Aorta (tissue), 5 donors: ENCODE data around the gene TAOK3. TPM values are rescaled to one million over a fixed set of nuclear protein-coding genes. Genes with fewer than 3 reads are reported as not detected.
"Not testable (repeated sequence)": the region's sequence is repeated elsewhere in the genome, so short reads cannot be mapped to it uniquely, and the experiment has no call there.

Experiments
- ATAC-seq: fragments of 200-7000 bp; cut with Tn5 transposase; one replicate; pipeline ENCODE4 v1.9.1; 2022; ENCODE audit warnings: moderate library complexity; ENCODE audit not compliant: low FRiP score
- DNase-seq, 2 donors: peaks; one replicate each; pipeline ENCODE4 v3.0.0-alpha.2; 2020
- H3K27ac ChIP-seq, 2 donors: one replicate each; pipeline ENCODE4 v1.5.1; 2013; ENCODE audit warnings: low read length in 2 of 2, mild to moderate bottlenecking in 2 of 2, moderate library complexity in 2 of 2, control low read depth in 1 of 2, inconsistent platforms in 1 of 2, low read depth in 1 of 2
- H3K27me3 ChIP-seq, 2 donors: one replicate each; pipeline ENCODE4 v1.6.1; 2013; ENCODE audit warnings: control low read depth in 1 of 2, low read length in 1 of 2, mild to moderate bottlenecking in 1 of 2, moderate library complexity in 1 of 2; ENCODE audit not compliant: insufficient read depth in 2 of 2, control insufficient read depth in 1 of 2
- H3K36me3 ChIP-seq, 2 donors: one replicate each; pipeline ENCODE4 v1.6.1; 2013; ENCODE audit warnings: control low read depth in 1 of 2, low read length in 1 of 2, mild to moderate bottlenecking in 1 of 2; ENCODE audit not compliant: insufficient read depth in 2 of 2, control insufficient read depth in 1 of 2
- H3K4me1 ChIP-seq, 2 donors: one replicate each; pipeline ENCODE4 v1.6.1; 2013; ENCODE audit warnings: low read length in 2 of 2, control low read depth in 1 of 2, mild to moderate bottlenecking in 1 of 2, moderate library complexity in 1 of 2; ENCODE audit not compliant: insufficient read depth in 2 of 2, control insufficient read depth in 1 of 2
- H3K4me3 ChIP-seq, 2 donors: one replicate each; pipeline ENCODE4 v1.5.1; 2013; ENCODE audit warnings: low read length in 2 of 2, control low read depth in 1 of 2, mild to moderate bottlenecking in 1 of 2
- H3K9me3 ChIP-seq: one replicate; pipeline ENCODE4 v1.6.1; 2013; ENCODE audit warnings: mild to moderate bottlenecking, low read length; ENCODE audit not compliant: control insufficient read depth
- WGBS, 2 donors: extraction: QIAGEN DNeasy Blood & Tissue Kit; methylation state at CpG; one replicate each; pipeline ENCODE4 v1.1.7; 2013; 5-methylcytosine and 5-hydroxymethylcytosine counted together
- intact Hi-C, 2 donors: fragments of 100-400 bp; cut with DNase I; formaldehyde crosslinking; loops; one replicate each; pipeline versions ENCODE4 v1.14.2 to v1.15.0; 2022
- long read RNA-seq, 2 donors: library from polyadenylated mRNA; unstranded; transcript quantifications; one replicate each; pipeline ENCODE4 v2.0.0, GENCODE V29; 2020 to 2021
- polyA plus RNA-seq, 2 donors: library from polyadenylated mRNA; stranded (reverse); fragments of 200-250 nt; gene quantifications; one replicate each; pipeline ENCODE4 v1.2.3, GENCODE V29; 2013
- total RNA-seq, 2 donors: library from RNA; stranded (reverse); fragmentation: NEBNext Ultra II Directional; extraction: Animal tissue kit (Norgen Biotek cat#: 25700); gene quantifications; one replicate each; pipeline ENCODE4 v1.2.1, GENCODE V29; 2021
- donor health status: healthy with polysubstance abuse.
- donor health status: Bipolar disorder and iron deficiency.
- donor health status: DM: no; HTN: no; CAD: no.
- donor health status: DM: no; HTN: no; CAD: no.
- donor health status: DM: yes; HTN: yes; CAD: no.

Gene TAOK3
- total RNA-seq = 10 to 100 TPM; 31.1 to 45.4 TPM
- polyA plus RNA-seq = 10 to 100 TPM; 14.9 to 30.9 TPM
- long read RNA-seq, donor 1, full-length matches to known transcripts = 19 of 111 reads
- long read RNA-seq, donor 1, partial matches to known transcripts = 68 of 111 reads
- long read RNA-seq, donor 1, other reads (novel, unspliced or antisense) = 24 of 111 reads
- long read RNA-seq, donor 2, full-length matches to known transcripts = 13 of 32 reads
- long read RNA-seq, donor 2, partial matches to known transcripts = 6 of 32 reads
- long read RNA-seq, donor 2, other reads (novel, unspliced or antisense) = 13 of 32 reads

GRCh38 chr12:118372541-118373495 lies at the start of gene TAOK3:
Gene TAOK3 (minus strand): TSS chr12:118372907. CDS start chr12:118255567, 117,340 bp downstream.
- WGBS, 2 donors = 1% methylated on average over 75 of the region's 75 CpGs
- ATAC-seq (peak; percentile 98), DNase-seq (peak; percentile 99)
- H3K9me3 ChIP-seq = no peaks in the 10 kb centered on the region
- peak within 1 kb of the TSS; percentile 73 to 95 for H3K4me3 ChIP-seq
- intact Hi-C loops = loop anchor here (5.0 to 10.0 kb wide), 4 partner anchors 191 to 498 kb away; partner anchors contain the start of gene PEBP1 (in 1 of the 2)
- no peaks in the 10 kb centered on the region for H3K27me3 ChIP-seq
- peak within 1 kb of the TSS in 1 of 2 donors; percentile 69 for H3K27ac ChIP-seq
- no peaks in the 10 kb centered on the region for H3K36me3 ChIP-seq
- H3K4me1 ChIP-seq = no peaks in the 10 kb centered on the region

GRCh38 chr12:118420673-118421072 lies 48.0 kb upstream of the TAOK3 start:
- ATAC-seq (no peak), DNase-seq (no peak)
- Histone ChIP-seq H3K9me3 (no peaks in the 10 kb centered on the region), H3K4me1 (peaks cover 0 to 2% of the 10 kb centered on the region in 2 donors), H3K27me3 (no peaks in the 10 kb centered on the region), H3K4me3 (no peak overlapping the region), H3K36me3 (peaks cover 0 to 5% of the 10 kb centered on the region in 2 donors), H3K27ac (no peak overlapping the region)
- 94 to 95% methylated on average over 3 of the region's 3 CpGs for WGBS, 2 donors
- intact Hi-C loops = no loop called here

GRCh38 chr12:118418385-118419057 lies 45.8 kb upstream of the TAOK3 start:
- Histone ChIP-seq H3K4me1 (peaks cover 0 to 2% of the 10 kb centered on the region in 2 donors), H3K27ac (no peak overlapping the region), H3K9me3 (no peaks in the 10 kb centered on the region), H3K27me3 (no peaks in the 10 kb centered on the region), H3K4me3 (no peak overlapping the region), H3K36me3 (peaks cover 5 to 10% of the 10 kb centered on the region in 2 donors)
- WGBS, 2 donors = 4 to 8% methylated on average over 1 of the region's 1 CpG
- no peak for DNase-seq
- intact Hi-C loops = no loop called here
- ATAC-seq = peak; percentile 78

- H3K9me3 ChIP-seq = no peaks in the 10 kb centered on the region
- intact Hi-C loops = no loop called here
- 94 to 95% methylated on average over 3 of the region's 3 CpGs for WGBS, 2 donors
- H3K4me3 ChIP-seq = no peak overlapping the region
- peaks cover 5 to 14% of the 10 kb centered on the region in 2 donors for H3K36me3 ChIP-seq
- no peak for DNase-seq
- H3K27ac ChIP-seq = no peak overlapping the region
- peaks cover 0 to 2% of the 10 kb centered on the region in 2 donors for H3K4me1 ChIP-seq
- ATAC-seq = no peak
- no peaks in the 10 kb centered on the region for H3K27me3 ChIP-seq
Measured at GRCh38 chr12:118417942-118418341, 45.2 kb upstream of the TAOK3 start.

GRCh38 chr12:118409834-118410233 lies 37.1 kb upstream of the TAOK3 start:
- H3K4me3 ChIP-seq = no peak overlapping the region
- ATAC-seq = no peak
- H3K27me3 ChIP-seq = no peaks in the 10 kb centered on the region
- H3K4me1 ChIP-seq = peaks cover 0 to 2% of the 10 kb centered on the region in 2 donors
- no peak overlapping the region for H3K27ac ChIP-seq
- intact Hi-C loops = loop anchor here (5.0 to 10.0 kb wide), 2 partner anchors 212 to 215 kb away; no protein-coding TSS in a partner anchor
- peaks cover 10 to 15% of the 10 kb centered on the region in 2 donors for H3K36me3 ChIP-seq
- WGBS, 2 donors = 73 to 81% methylated on average over 2 of the region's 2 CpGs
- DNase-seq = no peak
- no peaks in the 10 kb centered on the region for H3K9me3 ChIP-seq

- H3K36me3 ChIP-seq, H3K9me3 ChIP-seq, ATAC-seq, H3K4me3 ChIP-seq, H3K27ac ChIP-seq, H3K4me1 ChIP-seq, DNase-seq, H3K27me3 ChIP-seq: not testable (repeated sequence)
- intact Hi-C loops = loop anchor here (5.0 to 10.0 kb wide), 2 partner anchors 214 to 217 kb away; no protein-coding TSS in a partner anchor
- WGBS, 2 donors = 88 to 92% methylated on average over 8 of the region's 8 CpGs
Measured at GRCh38 chr12:118408241-118408640, 35.5 kb upstream of the TAOK3 start.

- H3K9me3 ChIP-seq = no peaks in the 10 kb centered on the region
- ATAC-seq = peak; percentile 52
- H3K27me3 ChIP-seq = no peaks in the 10 kb centered on the region
- intact Hi-C loops = loop anchor here (5.0 to 10.0 kb wide), 3 partner anchors 217 to 1142 kb away; no protein-coding TSS in a partner anchor
- DNase-seq = peak; percentile 53 to 80
- no peak overlapping the region for H3K4me3 ChIP-seq
- peaks cover 0 to 2% of the 10 kb centered on the region in 2 donors for H3K4me1 ChIP-seq
- peaks cover 2 to 6% of the 10 kb centered on the region in 2 donors for H3K36me3 ChIP-seq
- 41 to 45% methylated on average over 4 of the region's 4 CpGs for WGBS, 2 donors
- no peak overlapping the region for H3K27ac ChIP-seq
Measured at GRCh38 chr12:118404876-118405521, 32.3 kb upstream of the TAOK3 start.
